Ascending aorta (tissue), 2 donors: ENCODE measurements around the gene ZNF546. TPM values are rescaled to one million over a fixed set of nuclear protein-coding genes. Genes with fewer than 3 reads are reported as not detected.

Source experiments
- DNase-seq, 2 donors: peaks; one replicate each; pipeline ENCODE4 v3.0.0-alpha.2; 2019; ENCODE audit warnings: low spot score in 2 of 2
- H3K27ac ChIP-seq, 2 donors: fragments of 200-600 bp; sonication (generic); one replicate each; pipeline ENCODE4 v1.5.1; 2016 to 2017; ENCODE audit warnings: mild to moderate bottlenecking in 1 of 2
- H3K27me3 ChIP-seq: fragments of 200-600 bp; sonication (generic); one replicate; pipeline ENCODE4 v1.5.1; 2017
- H3K36me3 ChIP-seq, 2 donors: fragments of 200-600 bp; sonication (generic); one replicate each; pipeline ENCODE4 v1.5.1; 2016
- H3K4me1 ChIP-seq, 2 donors: fragments of 200-600 bp; sonication (generic); one replicate each; pipeline ENCODE4 v1.5.1; 2016 to 2017; ENCODE audit warnings: mild to moderate bottlenecking in 1 of 2
- H3K4me3 ChIP-seq, 2 donors: fragments of 200-600 bp; sonication (generic); one replicate each; pipeline ENCODE4 v1.5.1; 2016 to 2017; ENCODE audit warnings: mild to moderate bottlenecking in 1 of 2
- H3K9me3 ChIP-seq, 2 donors: fragments of 200-600 bp; sonication (generic); one replicate each; pipeline ENCODE4 v1.5.1; 2016
- intact Hi-C: fragments of 100-400 bp; cut with DNase I; formaldehyde crosslinking; loops from one replicate; pipeline ENCODE4 v1.15.1; 2023
- total RNA-seq: library from RNA; depleted of rRNA; stranded (reverse); fragments of >200 nt; gene quantifications from one replicate; pipeline ENCODE4 v1.1.0, GENCODE V29; 2016
- TF ChIP-seq, protein P1 (sequence below), 3 experiments: fragments of 200-600 bp in 2 of 3; fragments of 450-650 bp in 1 of 3; sonication (generic) in 2 of 3; IDR thresholded peaks; one replicate each; pipeline ENCODE4 v1.5.1; 2016 to 2019; ENCODE audit warnings: antibody characterized with exemption in 3 of 3, mild to moderate bottlenecking in 1 of 3, moderate library complexity in 1 of 3

ZNF546 gene
- total RNA-seq, 1 donor from 2014 or later: 3.0 TPM

DNA sequence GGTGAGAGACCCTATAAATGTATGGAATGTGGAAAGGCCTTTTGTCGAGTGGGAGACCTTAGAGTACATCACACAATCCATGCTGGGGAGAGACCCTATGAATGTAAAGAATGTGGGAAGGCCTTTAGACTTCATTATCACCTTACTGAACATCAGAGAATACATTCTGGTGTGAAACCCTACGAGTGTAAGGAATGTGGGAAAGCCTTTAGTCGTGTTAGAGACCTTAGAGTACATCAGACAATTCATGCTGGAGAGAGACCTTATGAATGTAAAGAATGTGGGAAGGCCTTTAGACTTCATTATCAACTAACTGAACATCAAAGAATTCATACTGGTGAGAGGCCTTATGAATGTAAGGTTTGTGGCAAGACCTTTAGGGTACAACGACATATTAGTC lies 17.1 kb downstream of the ZNF546 start:
- intact Hi-C loops: no loop called here
- H3K4me1 ChIP-seq: no peaks in the 10 kb centered on the region
- H3K27ac ChIP-seq: no peak overlapping the region
- no peak overlapping the region for H3K4me3 ChIP-seq
- H3K36me3 ChIP-seq: peaks cover 46 to 74% of the 10 kb centered on the region in 2 donors
- H3K27me3 ChIP-seq: no peaks in the 10 kb centered on the region
- TF ChIP-seq, protein P1, sequence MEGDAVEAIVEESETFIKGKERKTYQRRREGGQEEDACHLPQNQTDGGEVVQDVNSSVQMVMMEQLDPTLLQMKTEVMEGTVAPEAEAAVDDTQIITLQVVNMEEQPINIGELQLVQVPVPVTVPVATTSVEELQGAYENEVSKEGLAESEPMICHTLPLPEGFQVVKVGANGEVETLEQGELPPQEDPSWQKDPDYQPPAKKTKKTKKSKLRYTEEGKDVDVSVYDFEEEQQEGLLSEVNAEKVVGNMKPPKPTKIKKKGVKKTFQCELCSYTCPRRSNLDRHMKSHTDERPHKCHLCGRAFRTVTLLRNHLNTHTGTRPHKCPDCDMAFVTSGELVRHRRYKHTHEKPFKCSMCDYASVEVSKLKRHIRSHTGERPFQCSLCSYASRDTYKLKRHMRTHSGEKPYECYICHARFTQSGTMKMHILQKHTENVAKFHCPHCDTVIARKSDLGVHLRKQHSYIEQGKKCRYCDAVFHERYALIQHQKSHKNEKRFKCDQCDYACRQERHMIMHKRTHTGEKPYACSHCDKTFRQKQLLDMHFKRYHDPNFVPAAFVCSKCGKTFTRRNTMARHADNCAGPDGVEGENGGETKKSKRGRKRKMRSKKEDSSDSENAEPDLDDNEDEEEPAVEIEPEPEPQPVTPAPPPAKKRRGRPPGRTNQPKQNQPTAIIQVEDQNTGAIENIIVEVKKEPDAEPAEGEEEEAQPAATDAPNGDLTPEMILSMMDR (IDR thresholded peaks at IDR 0.05): no peak
- peaks cover 40 to 82% of the 10 kb centered on the region in 2 donors for H3K9me3 ChIP-seq
- no peak for DNase-seq

DNA sequence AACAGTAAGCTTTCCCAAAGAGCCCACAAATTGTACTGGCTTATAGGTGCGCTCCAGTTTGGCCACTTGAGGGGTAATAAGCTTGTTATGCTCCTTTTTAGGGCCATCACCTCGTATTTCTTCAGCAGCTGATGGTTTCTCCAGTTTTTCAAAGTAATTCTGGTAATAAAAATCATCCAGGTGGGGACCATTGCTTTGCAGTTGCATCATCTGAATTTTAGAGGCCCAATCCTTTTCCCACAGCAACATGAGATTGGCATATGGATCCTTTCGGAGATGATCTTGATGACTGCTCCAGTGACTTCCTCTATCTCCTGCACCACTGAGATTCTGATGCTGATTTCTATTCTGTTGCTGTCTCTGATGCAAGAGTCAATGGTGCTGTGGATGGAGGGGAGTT lies 27.1 kb downstream of the ZNF546 start:
- Histone ChIP-seq H3K36me3 (no peaks in the 10 kb centered on the region), H3K9me3 (peaks cover 62 to 99% of the 10 kb centered on the region in 2 donors), H3K27ac (no peak overlapping the region), H3K27me3 (no peaks in the 10 kb centered on the region), H3K4me3 (no peak overlapping the region), H3K4me1 (no peaks in the 10 kb centered on the region)
- DNase-seq: no peak
- intact Hi-C loops: no loop called here
- TF ChIP-seq, protein P1 (IDR thresholded peaks at IDR 0.05): no peak

DNA sequence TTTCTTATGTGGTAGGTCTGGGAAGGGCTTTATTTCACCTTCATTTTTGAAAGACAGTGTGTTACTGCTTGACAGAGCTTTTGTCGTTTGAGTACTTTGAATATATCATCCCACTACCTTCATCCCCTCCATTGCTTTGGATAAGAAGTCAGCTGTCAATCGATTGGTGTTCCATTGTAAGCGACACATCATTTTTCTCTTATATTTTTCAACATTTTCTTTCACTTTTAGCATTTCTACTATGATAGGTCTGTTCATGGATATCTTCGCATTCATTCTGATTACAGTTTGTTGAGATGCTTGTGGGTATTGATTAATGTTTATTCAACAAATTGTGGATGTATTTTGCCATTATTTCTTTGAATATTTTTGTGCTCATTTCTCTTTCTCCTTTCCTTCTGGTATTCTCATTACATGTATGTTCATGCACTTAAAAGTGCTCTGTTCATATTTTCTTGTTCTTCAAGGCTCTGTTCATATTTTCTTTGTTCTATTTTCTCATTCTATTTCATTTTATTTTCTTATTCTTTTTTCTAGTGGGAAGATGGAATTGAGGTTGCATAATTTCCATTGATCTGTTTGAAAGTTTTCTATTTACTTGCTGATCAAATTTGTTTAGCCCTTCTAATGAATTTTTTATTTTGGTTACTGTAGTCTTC lies 29.2 kb downstream of the ZNF546 start:
- no peaks in the 10 kb centered on the region for H3K4me1 ChIP-seq
- H3K9me3 ChIP-seq: peaks cover 81 to 99% of the 10 kb centered on the region in 2 donors
- H3K27me3 ChIP-seq: no peaks in the 10 kb centered on the region
- DNase-seq: no peak
- intact Hi-C loops: no loop called here
- TF ChIP-seq, protein P1 (IDR thresholded peaks at IDR 0.05): no peak
- H3K36me3 ChIP-seq: no peaks in the 10 kb centered on the region
- H3K4me3 ChIP-seq: no peak overlapping the region
- H3K27ac ChIP-seq: no peak overlapping the region

DNA sequence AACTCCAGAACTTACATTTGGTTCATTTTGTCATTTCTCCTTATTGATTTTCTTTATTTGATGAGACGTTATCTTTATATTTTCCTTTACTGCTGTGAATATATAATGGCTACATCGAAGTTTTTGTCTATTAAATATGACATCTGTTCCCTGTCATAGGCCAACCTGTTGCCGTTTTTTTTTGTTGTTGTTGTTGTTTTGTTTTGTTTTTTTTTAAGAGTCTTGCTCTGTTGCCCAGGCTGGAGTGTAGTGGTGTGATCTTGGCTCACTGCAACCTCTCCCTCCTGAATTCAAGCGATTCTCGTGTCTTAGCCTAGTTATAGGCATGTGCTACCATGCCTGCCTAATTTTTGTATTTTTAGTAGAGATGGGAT lies 29.7 kb downstream of the ZNF546 start:
- intact Hi-C loops: no loop called here
- H3K36me3 ChIP-seq: no peaks in the 10 kb centered on the region
- H3K27ac ChIP-seq: no peak overlapping the region
- no peaks in the 10 kb centered on the region for H3K4me1 ChIP-seq
- TF ChIP-seq, protein P1 (IDR thresholded peaks at IDR 0.05): no peak
- no peak overlapping the region for H3K4me3 ChIP-seq
- H3K9me3 ChIP-seq: peaks cover 86 to 99% of the 10 kb centered on the region in 2 donors
- H3K27me3 ChIP-seq: no peaks in the 10 kb centered on the region
- no peak for DNase-seq

DNA sequence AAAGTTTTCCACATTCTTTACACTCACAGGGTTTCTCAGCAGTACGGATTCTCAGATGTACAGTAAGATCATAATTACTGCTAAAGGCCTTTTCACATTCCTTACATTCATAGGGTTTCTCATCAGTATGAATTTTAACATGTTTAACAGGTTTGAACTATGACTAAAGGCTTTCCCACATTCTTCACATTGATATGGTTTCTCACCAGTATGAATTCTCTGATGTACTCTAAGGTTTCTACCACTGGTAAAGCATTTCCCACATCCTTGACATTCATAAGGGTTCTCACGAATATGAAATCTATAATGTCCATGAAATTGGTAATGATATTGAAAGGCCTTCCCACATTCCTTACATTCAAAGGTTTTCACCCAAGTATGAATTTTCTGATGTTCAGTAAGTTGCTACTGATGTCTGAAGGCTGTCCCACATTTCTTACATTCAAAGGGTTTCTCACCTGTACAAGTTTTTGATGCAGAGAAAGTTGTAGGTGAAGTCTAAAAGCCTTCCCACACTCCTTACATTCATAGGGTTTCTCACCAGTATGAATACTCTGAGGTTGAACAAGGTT lies 37.2 kb downstream of the ZNF546 start:
- intact Hi-C loops: no loop called here
- Histone ChIP-seq H3K9me3 (peaks cover 85 to 89% of the 10 kb centered on the region in 2 donors), H3K4me3 (no peak overlapping the region), H3K36me3 (peaks cover 5 to 11% of the 10 kb centered on the region in 2 donors), H3K4me1 (no peaks in the 10 kb centered on the region), H3K27me3 (no peaks in the 10 kb centered on the region), H3K27ac (no peak overlapping the region)
- DNase-seq: no peak
- TF ChIP-seq, protein P1 (IDR thresholded peaks at IDR 0.05): no peak
